HG02610 (cell line): ENCODE results near the gene DPYSL4.

Source experiments
- ATAC-seq: cut with Tn5 transposase; IDR thresholded peaks from one replicate; pipeline ENCODE4 v1.9.1; 2021; ENCODE audit warnings: mild to moderate bottlenecking, moderate library complexity; ENCODE audit not compliant: unreplicated experiment

The DPYSL4 gene

DNA sequence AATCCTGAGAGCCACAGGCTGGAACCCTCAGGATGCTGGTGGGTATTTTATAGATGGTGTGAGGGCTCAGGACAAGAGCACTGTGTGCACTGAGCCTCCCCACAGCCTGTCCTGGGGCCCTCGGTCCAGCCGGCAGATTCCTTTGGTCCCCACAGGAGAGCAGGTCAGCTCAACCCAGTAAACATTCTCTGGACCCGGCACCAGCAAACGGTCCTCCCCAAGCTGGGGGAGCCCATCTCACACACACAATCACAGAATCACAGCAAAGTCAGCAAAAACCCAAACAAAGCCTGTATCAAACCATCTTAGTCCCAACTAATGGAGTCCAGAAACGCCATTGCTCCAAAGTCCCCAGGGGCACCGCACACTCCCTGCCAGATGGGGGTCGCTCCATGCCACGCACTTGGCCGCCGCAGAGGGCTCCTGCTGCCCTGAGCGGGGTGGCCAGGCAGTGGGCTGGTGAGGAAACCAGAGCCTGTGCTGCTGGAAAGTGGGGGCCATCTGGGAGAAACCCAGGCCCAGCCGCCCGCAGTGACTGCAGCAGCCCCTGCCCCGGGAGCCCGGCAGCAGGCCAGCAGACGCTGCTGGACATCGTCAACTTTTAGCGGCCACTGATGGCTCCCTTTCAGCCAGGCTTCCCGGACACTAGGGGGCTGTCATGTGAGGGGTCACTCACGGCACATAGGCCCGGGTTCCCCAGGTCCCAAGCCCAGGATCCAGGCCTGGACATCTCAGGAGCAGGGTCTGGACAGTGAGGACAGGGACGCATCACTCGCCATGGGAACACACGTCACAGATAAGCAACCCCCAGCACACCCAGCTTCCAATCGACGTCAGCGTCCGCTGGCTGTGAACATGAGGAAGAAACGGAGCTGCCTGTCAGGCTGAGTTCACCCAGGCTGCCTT is 52.6 kb downstream of the DPYSL4 start:
- ATAC-seq = no peak

DNA sequence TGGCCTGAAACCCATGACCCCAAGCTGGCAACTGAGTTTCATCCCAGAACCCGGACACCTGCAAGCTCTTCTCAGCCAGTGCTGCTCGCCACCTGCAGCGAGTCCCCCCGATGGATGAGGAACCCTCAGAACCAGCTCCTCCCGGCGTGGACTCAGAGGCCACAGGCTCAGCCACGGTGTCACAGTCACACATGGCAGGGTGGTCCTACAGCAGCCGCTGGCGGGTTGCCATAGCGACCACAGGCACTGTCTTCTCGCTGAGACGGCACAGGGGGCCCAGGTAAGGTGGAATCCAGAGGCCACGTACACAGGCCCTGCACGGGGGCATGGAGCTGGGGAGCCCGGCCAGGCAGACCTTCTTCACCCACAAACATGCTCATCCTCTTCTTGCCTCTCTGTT is 53.4 kb downstream of the DPYSL4 start:
- no peak for ATAC-seq

DNA sequence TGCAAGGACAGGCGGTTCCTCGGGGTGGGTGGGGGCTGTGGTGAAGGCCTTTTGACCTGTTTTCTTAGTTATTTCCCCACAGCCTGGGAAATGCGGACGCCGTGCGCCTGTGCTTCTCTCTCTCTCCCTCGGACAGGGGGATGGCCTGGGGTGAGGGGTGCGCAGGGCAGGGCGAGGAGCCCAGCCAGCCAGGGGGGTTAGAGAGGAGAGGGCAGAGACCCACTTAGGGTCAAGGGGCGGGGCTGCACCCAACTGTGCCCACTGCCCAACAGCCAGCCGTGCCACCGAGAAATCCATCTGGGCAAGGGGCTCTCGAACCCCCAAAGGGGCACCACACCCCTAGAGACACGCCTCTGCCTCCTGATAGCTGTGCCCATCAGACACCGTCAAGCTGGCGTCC is 53.8 kb downstream of the DPYSL4 start:
- no peak for ATAC-seq

DNA sequence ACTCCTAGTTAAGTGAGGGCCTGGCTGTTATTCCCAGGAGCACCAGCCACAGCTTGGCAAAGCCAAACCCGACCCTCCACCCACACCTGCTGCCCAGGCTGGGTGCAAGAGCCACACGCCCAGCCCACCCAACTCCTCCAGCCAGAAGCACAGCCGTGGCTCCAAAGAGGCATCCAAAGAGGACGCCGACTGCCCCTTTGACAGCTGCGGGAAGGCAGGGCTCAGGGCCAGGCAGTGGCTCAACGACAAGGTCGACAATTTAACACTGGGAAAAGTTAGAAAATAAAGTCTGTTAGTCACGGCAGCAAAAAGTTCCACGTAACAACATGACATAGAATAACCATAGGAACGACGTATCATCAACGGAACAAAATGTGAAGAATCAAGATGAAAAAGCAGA is 54.3 kb downstream of the DPYSL4 start:
- ATAC-seq = no peak

DNA sequence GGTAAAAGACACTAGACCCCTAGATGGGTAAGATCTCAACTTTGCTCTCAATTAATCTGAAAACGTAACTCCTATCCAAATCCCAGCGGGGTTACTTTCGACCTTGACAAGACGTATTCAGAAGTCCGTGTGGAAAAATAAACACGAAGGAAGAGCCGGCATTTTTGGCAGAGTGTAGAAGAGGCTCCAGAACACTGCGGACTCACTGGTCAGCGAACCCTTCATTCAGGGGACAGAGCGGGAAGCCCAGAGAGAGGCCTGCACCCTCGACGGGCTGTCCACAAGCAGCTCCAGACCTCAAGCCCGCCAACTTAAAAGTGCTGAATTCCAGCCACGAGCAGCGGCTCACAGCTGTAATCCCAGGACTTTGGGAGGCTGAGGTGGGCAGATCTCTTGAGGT is 54.7 kb downstream of the DPYSL4 start:
- no peak for ATAC-seq

DNA sequence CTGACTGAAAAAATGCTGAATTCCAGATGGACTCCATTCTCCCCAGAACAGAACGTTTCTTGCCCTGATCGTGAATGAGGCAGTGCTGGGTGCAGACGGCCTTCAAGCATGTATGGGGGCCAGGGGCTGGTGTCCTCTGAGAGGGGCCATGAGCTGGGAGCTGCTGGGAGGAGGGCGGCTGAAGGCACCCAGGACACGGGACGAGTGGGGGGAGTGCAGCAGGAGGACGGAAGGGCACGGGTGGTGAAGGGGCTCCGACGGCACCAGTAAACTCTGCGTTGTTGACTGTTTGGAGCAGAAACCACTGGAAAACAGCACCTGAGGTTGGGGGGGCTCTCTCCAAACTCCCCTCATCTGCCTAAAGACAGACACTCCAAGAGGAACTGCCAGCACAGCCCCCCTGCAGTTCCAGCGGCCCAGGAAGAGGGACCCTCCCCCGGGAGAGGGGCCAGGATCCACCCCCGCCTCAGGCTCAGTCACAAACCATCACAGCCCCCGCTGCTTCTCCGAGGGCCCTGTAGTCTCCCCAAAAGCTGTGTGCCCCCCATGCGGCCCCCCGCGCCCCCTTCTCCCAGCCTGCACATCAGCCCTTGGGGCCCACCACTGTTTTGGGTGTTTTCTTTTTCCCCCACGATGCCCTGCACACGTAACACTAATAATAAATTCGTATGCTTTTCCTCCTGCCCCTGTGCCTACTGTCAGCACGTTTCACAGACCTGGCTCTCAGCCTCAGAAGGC is 55.5 kb downstream of the DPYSL4 start:
- no peak for ATAC-seq

DNA sequence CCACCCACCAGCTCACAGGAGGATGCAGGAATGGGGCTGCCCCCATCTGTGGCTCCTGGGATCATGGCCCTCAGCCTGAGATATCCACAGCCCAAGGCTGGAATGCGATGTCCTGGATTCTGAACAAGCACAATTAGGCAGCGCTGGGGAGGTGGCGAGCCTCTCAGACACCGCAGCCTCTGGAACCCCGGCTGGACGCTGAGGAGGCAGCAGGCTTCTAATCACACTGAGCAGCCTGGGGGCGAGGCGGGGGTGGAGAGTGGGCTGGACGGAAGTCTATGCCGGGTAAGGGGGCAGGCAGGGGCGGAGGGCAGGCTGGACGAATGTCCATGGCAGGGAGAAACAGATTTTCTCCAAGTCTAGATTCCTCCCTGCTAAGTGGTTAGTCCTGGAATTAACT is 56.4 kb downstream of the DPYSL4 start:
- no peak for ATAC-seq

DNA sequence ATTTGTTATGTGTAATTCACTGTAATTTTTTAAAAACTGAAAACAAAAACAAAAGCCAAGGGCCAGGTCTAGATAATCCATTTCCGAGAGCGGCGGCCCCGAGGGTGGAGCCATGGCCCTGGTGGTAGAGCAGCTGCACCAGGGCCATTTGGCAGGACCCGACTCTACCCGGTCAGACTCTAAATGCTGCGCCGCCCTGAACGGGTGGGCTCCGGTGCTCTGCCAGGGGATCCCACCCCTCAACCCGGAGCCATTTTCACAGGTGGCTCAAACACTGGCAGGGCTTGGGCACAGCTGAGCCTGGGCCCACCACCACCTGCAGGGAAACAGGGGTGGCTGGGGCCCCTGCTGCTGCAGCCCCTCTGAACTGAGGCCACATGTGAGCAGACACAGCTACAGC is 56.9 kb downstream of the DPYSL4 start:
- no peak for ATAC-seq

DNA sequence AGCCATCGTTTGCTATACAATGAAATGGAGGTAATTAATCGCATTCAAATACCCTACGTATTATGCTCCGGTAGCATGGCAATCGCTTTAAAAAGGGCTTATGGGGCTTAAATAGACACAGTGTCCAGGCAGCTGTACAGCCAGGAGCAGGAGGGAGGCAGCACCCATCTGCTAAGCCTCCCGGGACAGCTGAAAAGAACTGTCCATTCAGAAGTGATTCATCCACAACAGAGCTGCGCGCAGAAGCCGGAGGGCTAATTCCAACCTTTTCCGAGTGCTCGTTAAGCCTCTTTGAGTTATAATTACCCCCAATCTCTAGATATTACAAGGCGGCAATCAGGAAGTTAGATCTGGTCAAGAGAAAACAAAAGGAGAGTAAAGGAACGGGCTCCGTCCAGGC is 58.3 kb downstream of the DPYSL4 start:
- no peak for ATAC-seq

DNA sequence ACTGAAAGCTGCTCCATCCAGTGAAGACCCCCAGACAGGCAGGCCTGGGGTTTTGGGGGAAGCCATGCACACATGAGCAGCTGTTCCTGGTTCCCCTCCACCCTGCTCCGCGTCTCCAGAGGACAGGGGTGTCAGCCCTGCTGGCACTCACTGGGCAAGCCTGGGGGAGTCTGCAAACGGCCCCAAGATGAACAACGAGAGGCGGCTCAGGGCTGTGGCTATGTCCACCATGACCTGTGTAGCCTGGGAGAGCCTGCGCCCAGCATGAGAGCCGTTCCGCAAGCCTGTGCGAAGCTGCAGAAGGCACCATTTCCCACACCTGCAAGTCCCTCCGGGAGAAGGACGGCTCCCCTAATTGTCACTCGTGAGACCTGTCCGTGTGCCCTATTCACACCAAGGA is 59.5 kb downstream of the DPYSL4 start:
- no peak for ATAC-seq

DNA sequence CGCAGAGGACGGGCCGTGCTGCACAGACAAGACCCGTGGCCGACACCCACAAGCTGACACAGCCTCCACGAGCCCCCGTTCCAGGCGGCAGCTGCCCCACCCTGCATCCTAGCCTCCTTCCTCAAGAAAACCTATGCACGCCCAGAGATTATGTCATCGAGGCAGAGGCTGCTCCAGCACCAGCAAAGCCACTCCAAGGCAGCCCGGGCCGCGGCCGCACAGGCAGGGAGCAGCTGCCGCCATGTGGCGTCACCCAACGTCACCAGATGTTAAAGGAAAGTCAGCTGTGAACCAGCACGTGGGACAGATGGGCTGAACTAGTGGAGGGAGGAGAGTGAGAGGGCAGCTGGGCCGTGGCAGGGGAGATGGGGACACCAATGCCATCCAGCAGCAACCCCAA is 61.2 kb downstream of the DPYSL4 start:
- ATAC-seq = no peak

DNA sequence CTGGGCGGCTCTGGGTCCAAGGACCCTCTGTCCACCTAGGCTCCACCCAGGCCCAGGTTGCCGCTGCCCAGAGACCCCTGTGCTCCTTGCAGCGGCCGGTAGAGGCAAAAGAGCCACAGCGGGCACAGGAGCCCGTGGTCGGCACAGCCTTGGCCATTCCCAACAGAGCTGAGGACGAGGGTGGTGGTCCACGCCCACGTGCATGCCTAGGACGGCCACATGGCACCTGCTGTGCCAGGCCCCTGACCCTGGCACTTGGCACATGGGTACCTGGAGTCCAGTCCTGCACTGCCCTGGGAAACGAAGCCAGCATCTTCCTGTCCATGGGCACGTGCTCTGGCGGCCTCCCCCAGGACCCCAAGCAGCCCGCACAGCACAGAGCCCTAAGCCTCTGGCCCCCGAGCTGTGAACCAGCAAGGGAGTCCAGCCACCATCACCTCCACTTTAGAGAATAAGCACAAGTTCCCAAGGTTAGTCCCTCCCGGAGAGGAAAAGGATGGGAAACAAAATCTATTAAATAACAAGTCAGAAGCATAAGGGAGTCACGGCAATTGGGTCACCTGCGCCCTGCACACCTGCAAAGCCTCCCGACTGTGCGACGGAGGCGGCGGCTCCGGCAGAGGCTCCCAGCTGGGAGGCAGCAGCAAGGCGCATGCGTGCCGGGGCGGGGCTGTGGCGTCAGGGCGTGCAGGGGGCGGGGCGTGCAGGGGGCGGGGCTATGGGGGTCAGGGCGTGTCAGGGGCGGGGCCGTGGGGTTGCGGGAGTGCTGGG is 61.9 kb downstream of the DPYSL4 start:
- ATAC-seq = no peak

DNA sequence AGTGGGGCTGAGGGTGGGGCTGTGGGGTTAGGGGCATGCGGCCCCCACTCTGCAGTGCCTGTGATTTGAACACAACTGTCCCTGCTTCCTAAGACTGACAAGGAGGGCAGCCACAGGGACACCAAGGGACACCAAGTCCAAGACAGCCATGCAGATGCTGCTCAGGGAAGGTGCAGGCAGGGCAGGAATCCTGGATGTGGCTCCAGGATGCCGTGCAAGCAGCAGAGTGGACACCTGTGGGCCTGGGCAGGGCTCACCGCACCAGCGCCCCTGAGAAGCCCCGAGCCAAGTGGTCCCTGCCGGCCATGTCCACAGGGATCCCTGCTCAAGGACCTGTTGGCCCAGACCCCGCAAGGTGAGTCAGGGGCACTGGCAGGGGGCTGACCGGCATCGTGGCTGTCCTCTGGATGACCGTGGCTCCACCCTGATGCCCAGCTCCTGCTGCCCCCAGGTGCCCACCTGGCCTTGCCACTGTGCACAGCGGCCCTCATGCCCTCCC is 62.5 kb downstream of the DPYSL4 start:
- no peak for ATAC-seq

DNA sequence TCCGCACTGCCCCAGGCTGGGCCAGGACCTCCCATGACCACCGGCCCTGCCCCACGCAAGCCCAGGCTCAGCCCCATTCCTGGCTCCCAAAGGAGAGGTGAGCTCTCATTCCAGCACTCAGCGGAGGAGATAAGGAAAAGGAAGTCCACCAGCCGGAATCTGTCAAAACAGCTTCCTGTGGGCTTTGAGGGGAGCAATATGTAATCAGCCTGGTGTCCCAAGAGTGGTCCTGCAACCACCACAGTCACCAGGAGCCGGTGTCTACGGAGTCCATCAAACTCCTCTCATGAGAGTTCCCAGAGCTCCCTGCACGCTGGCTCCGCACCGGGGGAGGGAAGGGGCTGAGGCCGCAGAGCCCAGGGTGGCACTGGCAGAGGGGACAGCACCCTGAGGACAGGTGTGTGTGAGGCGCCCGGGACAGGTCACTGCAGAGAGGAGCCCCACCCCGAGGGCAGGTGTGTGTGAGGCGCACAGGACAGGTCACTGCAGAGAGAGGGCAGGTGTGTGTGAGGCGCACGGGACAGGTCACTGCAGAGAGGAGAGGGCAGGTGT is 63.2 kb downstream of the DPYSL4 start:
- ATAC-seq = no peak

DNA sequence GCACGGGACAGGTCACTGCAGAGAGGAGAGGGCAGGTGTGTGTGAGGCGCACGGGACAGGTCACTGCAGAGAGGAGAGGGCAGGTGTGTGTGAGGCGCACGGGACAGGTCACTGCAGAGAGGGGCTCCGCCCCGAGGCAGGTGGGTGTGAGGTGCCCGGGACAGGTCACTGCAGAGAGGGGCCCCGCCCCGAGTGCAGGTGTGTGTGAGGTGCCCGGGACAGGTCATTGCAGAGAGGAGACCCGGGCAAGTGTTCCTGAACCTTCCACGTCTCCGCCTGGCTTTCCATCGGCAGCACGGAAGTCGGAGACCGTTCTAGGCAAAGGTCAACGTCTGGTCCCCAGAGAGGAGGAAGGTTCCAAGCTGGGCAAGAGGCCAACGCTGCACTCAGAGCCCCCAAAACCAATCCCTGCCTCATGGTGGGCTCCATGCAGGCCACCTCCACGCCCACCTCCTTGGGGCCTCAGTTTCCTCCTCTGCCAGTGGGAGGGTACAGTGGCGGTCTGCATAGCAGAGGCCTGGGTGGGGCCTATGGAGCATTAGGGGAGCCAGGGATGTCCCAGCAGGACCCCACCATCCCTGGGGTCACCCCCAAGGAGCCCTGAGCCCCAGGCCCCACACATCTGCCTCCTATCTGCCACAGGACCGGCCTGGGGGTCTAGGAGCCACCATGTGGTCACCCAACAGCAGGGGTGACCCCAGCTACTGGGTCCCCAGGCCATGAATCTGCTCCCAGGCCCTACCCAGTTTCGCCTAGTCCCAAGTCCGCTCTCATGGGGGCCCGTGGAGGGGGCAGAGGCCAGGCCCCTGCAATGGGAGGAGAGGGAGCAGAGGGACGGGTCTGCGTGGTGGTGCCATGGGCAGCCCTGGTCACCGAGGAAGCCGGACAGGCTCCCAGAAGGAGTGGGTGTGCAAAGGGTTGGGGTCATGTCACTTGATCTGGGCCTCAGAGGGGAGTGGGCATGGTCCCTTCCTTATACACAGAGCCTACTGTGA is 64.0 kb downstream of the DPYSL4 start:
- ATAC-seq = no peak

DNA sequence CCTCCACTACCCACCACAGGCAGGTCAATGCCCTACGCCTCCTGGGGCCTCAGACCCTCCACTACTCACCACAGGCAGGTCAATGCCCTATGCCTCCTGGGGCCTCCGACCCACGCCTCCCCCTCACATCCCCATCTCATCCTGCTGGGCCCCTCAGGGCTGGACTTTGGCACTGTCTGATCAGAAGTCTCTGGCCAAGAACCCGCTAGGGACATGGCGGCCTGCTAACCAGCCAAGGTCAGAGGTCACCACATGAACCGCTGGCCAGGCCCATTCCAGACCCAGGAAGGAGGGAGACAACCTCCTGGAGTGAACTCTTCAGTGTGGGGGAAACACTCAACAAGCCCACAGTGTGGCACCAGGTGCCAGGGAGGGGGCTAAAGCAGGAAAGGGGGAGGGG is 65.2 kb downstream of the DPYSL4 start:
- ATAC-seq = no peak

DNA sequence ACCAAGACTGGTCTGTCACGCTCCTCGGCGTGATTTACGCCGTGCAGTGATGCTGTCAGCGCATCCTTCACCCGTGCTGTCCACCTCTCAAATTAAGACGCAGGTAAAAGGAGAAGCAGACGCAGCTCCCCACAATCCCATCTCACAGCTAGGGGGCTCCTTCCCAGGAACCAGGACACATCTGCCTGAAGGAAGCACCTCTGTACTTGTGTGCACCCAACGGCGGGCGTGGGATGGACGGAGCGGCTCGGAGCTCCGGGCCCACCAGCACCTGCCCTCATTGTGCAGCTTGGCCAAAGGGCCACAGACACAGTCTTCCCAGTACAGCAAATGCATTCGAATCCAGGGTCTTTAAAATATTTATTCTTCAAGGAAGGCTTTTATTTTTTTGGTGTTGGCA is 65.7 kb downstream of the DPYSL4 start:
- ATAC-seq = no peak

DNA sequence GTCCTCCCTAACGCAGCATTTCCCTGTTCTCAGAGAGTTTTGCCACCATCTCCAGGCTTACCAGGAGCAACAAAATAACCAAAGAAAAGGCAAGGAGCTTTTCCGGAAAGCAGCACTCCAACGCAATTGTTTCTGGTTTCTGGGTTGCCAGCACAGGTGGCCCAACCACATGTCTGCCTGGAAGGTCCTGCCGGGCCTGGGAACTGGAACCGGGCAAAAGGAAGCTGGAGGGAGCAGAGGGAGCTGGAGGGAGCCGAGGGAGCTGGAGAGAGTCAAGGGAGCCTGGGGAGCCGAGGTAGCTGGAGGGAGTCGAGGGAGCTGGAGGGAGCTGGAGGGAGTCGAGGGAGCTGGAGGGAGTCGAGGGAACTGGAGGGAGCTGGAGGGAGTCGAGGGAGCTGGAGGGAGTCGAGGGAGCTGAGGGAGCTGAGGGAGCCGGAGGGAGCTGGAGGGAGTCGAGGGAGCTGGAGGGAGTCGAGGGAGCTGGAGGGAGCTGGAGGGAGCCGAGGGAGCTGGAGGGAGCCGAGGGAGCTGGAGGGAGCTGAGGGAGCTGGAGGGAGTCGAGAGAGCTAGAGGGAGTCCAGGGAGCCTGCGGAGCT is 66.4 kb downstream of the DPYSL4 start:
- no peak for ATAC-seq

DNA sequence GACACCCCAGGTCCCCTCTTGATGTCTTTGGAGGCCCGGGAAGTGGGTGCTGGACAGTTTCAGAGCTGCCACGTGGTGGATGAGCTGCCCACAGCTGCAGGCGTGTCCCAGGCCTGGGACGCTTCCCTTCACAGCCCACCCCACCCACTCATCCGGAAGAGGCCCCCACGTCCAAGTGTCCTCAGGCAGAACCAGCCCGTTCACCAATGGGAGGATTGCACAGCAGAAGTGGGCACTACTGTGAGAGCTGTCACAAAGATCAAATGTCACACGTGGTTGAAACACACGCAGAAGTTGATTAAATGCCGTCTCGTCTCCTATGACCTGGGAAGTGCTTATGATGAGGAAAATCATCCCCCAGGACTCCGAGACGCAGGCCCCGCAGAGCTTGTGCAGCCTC is 68.1 kb downstream of the DPYSL4 start:
- no peak for ATAC-seq
